Mammary epithelial cell (primary cell): Measurements from ENCODE around the gene TEAD1.

Source experiments
- EZH2 ChIP-seq: IDR thresholded peaks from 2 replicates; pipeline ENCODE4 v1.6.1; 2012; ENCODE audit warnings: low read length, inconsistent platforms, borderline replicate concordance
- TF ChIP-seq, protein P1 (sequence below), 2 donors: IDR thresholded peaks in 1 of 2; conservative IDR thresholded peaks in 1 of 2; 2 replicates each; pipeline ENCODE4 v1.5.1; 2011 to 2012; ENCODE audit warnings: inconsistent platforms in 2 of 2, low read length in 2 of 2, mild to moderate bottlenecking in 2 of 2, control low read depth in 1 of 2, low read depth in 1 of 2; ENCODE audit not compliant: insufficient read depth in 1 of 2; ENCODE audit errors: extremely low read depth in 1 of 2

DNA sequence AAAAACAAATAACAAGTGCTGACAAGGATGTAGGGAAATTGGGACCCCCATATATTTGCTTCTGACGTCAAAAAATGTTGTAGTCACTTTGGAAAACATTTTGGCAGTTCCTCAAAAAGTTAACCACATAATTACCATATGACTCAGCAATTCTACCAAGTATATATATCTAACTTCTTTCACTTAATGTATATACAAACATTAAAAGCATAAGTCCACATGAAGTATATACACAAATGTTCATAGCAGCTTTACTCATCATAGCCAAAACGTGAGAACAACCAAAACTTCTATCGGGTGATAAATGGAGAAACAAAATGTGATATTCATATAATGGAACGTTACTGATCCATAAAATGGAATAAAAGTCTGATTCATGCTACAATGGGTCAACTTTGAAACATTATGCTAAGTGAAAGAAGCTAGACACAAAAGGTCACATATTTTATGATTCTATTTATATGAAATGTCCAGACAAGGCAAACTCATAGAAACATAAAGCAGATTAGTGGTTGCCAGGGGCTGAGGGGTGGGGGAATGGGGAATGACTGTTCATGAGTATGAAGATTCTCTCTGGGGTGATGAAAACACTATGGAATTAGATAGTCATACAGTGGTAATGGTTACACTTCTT, 48.7 kb upstream of the TEAD1 start:
- TF ChIP-seq, protein P1, sequence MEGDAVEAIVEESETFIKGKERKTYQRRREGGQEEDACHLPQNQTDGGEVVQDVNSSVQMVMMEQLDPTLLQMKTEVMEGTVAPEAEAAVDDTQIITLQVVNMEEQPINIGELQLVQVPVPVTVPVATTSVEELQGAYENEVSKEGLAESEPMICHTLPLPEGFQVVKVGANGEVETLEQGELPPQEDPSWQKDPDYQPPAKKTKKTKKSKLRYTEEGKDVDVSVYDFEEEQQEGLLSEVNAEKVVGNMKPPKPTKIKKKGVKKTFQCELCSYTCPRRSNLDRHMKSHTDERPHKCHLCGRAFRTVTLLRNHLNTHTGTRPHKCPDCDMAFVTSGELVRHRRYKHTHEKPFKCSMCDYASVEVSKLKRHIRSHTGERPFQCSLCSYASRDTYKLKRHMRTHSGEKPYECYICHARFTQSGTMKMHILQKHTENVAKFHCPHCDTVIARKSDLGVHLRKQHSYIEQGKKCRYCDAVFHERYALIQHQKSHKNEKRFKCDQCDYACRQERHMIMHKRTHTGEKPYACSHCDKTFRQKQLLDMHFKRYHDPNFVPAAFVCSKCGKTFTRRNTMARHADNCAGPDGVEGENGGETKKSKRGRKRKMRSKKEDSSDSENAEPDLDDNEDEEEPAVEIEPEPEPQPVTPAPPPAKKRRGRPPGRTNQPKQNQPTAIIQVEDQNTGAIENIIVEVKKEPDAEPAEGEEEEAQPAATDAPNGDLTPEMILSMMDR (conservative IDR thresholded peaks at IDR 0.05 in 1 of 2, IDR thresholded peaks at IDR 0.05 in 1 of 2; ENCODE audit: extremely low read depth in 1 of 2, insufficient read depth in 1 of 2, low read depth in 1 of 2, low read length in 2 of 2): no peak
- TF ChIP-seq EZH2: no peak
